Activated naive CD4-positive, alpha-beta T cell treated with anti-CD3 and anti-CD28 coated beads, Interleukin-2, amount 50 U/mL, for 24 hours (primary cell): ENCODE measurements around the gene MED31.
"Not testable (repeated sequence)": the region's sequence is repeated elsewhere in the genome, so short reads cannot be mapped to it uniquely, and the experiment has no call there.

Experiments used
- H3K27ac Mint-ChIP-seq: one replicate; pipeline ENCODE4 v1.8.0; 2021; ENCODE audit warnings: mild to moderate bottlenecking, mixed read lengths
- H3K27me3 Mint-ChIP-seq: one replicate; pipeline ENCODE4 v1.8.0; 2021; ENCODE audit warnings: mixed read lengths
- H3K36me3 Mint-ChIP-seq: one replicate; pipeline ENCODE4 v1.8.0; 2021; ENCODE audit warnings: mixed read lengths
- H3K4me1 Mint-ChIP-seq: one replicate; pipeline ENCODE4 v1.8.0; 2021; ENCODE audit warnings: mixed read lengths
- H3K4me3 Mint-ChIP-seq: one replicate; pipeline ENCODE4 v1.8.0; 2021; ENCODE audit warnings: mild to moderate bottlenecking, mixed read lengths
- H3K9me3 Mint-ChIP-seq: one replicate; pipeline ENCODE4 v1.8.0; 2021; ENCODE audit warnings: mixed read lengths

MED31 gene

DNA sequence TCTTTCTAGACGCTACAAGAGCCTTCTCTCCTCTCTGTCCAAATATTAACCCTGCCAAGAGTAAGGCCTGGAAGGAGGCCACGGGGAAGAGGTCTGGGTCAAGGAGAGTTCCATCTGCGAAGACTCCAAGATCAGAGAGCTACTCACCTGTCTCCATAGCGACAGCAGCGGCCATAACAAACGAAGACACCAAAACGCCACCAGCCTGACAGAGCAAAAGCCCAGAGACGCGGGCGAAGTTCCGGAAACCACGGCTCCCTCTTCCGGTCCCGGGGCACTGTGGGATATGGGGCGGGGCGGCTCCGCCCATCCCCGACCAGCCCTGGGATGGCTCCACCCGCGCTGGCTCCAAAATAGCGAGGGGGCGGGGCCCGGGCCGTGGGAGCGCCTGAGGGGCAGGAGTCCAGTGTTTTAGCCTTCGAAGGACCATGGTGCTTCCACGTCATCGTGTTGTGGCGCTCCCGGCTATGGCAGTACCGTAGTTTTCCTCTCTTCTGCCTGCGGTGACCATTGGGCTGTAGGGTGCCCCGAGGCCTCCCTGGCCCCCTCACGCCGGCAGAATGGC, at the start of gene MED31, which contains the start of gene C17orf100:
Gene MED31 (minus strand): TSS at position 252 of the 565 bp plus-strand sequence. CDS start 77 bp downstream, at position 175.
Gene C17orf100 (plus strand): TSS at position 409 of the 565 bp plus-strand sequence. CDS start 152 bp downstream, at position 561.
- peaks cover 14% of the 10 kb centered on the region for H3K36me3 Mint-ChIP-seq
- peaks cover 73% of the 10 kb centered on the region for H3K4me1 Mint-ChIP-seq
- H3K4me3 Mint-ChIP-seq = peak within 1 kb of the TSS; percentile 94
- no peaks in the 10 kb centered on the region for H3K9me3 Mint-ChIP-seq
- H3K27ac Mint-ChIP-seq = peak within 1 kb of the TSS; percentile 99
- H3K27me3 Mint-ChIP-seq = no peaks in the 10 kb centered on the region

DNA sequence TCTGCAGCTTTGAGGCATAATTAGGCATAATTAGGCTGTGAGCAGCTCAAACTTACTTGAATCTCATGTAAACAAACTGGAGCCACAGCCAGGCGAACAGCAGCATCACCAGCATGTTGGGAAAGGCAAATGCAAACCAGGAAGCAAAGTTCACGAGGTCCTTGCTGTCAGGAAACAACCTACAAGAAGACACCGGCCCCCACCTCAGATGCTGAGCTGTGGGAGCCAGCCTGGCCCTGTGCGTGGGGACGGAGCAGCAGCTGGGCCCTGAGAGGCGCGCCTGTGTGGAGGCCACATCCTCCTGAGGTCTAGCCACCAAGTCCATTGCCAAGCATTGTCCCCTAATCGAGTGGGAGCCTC, 49.5 kb upstream of the MED31 start:
- Mint-ChIP-seq H3K4me1 (no peaks in the 10 kb centered on the region), H3K27ac (no peak overlapping the region), H3K27me3 (peaks cover 6% of the 10 kb centered on the region), H3K36me3 (no peaks in the 10 kb centered on the region), H3K9me3 (no peaks in the 10 kb centered on the region), H3K4me3 (no peak overlapping the region)

DNA sequence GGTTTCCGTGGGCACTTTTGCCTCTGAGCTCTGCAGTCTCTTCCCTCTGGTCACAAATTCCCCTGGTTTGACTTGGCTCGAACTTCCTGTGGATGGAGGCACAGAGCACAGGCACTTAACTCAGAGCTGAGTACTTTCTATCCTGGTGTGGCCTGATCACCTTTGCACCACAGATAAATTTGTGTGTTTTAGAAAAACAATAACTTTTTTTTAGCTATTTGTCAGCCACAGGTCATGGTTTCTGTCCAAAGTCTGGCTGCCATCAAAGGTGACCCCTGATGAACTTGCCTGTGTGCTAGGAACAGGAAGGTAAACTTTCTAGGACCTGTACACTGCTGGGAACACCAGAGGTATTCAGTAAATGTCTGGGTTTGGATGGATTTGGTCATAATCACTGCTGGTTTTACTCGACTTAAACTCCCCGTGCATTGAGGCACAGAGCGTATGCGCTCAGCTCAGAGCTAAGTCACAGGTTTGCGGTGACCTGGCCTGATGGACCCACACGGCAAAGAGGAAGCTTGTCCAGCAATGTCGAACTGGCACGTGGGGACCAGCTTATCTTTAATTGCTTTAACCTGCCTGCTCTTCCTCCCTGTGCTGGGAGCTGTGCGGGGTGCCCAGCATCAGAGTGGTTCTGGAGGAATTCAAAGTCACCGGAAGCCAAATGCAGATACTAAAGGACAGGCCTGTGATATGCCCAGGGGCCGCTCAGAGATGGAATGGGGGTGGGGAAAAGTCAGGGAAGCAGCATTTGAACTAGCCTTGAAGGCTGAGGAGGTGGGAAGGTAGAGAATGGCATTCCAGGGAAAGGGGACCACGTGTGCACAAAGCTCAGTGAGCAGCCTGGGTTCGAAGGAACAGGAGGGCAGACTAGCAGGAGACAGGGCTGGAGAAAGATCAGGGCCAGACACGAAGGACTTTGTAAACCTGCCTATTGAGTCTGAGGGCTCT, 48.9 kb upstream of the MED31 start:
- Mint-ChIP-seq H3K4me3 (no peak overlapping the region), H3K9me3 (no peaks in the 10 kb centered on the region), H3K27me3 (peaks cover 6% of the 10 kb centered on the region), H3K4me1 (no peaks in the 10 kb centered on the region), H3K36me3 (no peaks in the 10 kb centered on the region), H3K27ac (peak overlapping the region; percentile 59)

DNA sequence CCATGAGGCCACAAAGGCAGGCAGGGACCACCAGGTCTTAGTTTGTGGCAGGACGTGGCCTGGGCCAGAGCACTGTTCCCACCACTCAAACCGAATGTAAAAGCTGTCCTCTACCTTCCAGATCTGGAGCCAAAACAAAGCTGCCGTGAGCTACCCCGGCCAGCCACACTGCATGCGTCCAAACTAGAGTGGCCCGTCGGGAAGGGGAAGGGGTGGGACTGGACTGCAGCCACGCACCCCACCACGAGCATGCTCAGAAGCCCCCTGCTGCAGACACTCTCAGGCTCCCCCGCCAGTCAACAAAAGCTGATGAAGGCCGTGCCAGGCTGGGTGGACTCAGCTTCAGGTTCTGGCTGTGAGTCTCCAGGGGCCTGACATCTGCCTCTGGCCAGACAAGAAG, 46.6 kb upstream of the MED31 start:
- Mint-ChIP-seq H3K4me1 (no peaks in the 10 kb centered on the region), H3K4me3 (no peak overlapping the region), H3K27me3 (peaks cover 9% of the 10 kb centered on the region), H3K36me3 (no peaks in the 10 kb centered on the region), H3K9me3 (no peaks in the 10 kb centered on the region), H3K27ac (no peak overlapping the region)

GRCh38 chr17:6696906-6697305, 45.5 kb upstream of the MED31 start:
- H3K4me3 Mint-ChIP-seq = no peak overlapping the region
- no peak overlapping the region for H3K27ac Mint-ChIP-seq
- H3K9me3 Mint-ChIP-seq = no peaks in the 10 kb centered on the region
- no peaks in the 10 kb centered on the region for H3K36me3 Mint-ChIP-seq
- H3K27me3 Mint-ChIP-seq = peaks cover 10% of the 10 kb centered on the region
- H3K4me1 Mint-ChIP-seq = no peaks in the 10 kb centered on the region

DNA sequence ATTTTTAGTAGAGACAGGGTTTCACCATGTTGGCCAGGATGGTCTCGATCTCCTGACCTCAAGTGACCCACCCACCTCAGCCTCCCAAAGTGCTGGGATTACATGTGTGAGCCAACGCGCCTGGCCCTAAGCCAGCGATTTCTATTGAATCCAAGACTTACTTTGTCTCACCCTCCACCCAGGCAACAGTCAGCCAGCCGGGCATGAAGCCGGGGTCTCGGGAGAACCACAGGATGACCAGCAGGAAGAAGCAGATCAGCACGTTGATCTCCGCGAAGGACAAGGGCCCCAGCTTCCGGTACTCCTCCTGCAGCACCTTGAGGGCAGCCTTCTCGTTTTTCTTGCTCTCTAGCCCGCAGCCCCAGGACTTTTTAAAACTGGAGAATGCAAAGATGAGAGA, 44.2 kb upstream of the MED31 start:
- Mint-ChIP-seq H3K36me3 (no peaks in the 10 kb centered on the region), H3K9me3 (no peaks in the 10 kb centered on the region), H3K4me1 (no peaks in the 10 kb centered on the region), H3K27me3 (peaks cover 11% of the 10 kb centered on the region), H3K27ac (no peak overlapping the region), H3K4me3 (no peak overlapping the region)

GRCh38 chr17:6695051-6695450, 43.6 kb upstream of the MED31 start:
- Mint-ChIP-seq H3K9me3 (no peaks in the 10 kb centered on the region), H3K27me3 (peaks cover 13% of the 10 kb centered on the region), H3K4me1 (no peaks in the 10 kb centered on the region), H3K36me3 (no peaks in the 10 kb centered on the region), H3K27ac (no peak overlapping the region), H3K4me3 (no peak overlapping the region)

DNA sequence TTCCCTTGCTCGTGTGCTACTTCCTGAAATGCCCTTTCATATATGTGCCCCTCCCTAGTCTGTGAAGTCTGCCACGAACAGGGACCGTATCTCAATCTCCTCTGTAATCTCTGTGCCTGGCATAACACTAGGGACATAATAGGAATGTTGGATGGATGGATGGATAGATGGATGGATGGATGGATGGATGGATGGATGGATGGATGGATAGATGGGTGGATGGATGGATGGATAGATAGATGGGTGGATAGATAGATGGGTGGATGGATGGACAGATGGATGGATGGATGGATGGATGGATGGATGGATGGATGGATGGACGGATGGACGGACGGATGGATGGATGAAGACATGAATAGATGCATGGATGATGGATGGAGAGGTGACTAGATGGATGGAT, 40.6 kb upstream of the MED31 start:
- H3K36me3 Mint-ChIP-seq, H3K9me3 Mint-ChIP-seq, H3K4me1 Mint-ChIP-seq, H3K27ac Mint-ChIP-seq, H3K4me3 Mint-ChIP-seq: not testable (repeated sequence)
- H3K27me3 Mint-ChIP-seq = peaks cover 14% of the 10 kb centered on the region

- Mint-ChIP-seq H3K27me3 (peaks cover 14% of the 10 kb centered on the region), H3K36me3 (no peaks in the 10 kb centered on the region), H3K9me3 (no peaks in the 10 kb centered on the region), H3K4me3 (no peak overlapping the region), H3K4me1 (no peaks in the 10 kb centered on the region), H3K27ac (no peak overlapping the region)
Observed at GRCh38 chr17:6691546-6691945, 40.1 kb upstream of the MED31 start.

DNA sequence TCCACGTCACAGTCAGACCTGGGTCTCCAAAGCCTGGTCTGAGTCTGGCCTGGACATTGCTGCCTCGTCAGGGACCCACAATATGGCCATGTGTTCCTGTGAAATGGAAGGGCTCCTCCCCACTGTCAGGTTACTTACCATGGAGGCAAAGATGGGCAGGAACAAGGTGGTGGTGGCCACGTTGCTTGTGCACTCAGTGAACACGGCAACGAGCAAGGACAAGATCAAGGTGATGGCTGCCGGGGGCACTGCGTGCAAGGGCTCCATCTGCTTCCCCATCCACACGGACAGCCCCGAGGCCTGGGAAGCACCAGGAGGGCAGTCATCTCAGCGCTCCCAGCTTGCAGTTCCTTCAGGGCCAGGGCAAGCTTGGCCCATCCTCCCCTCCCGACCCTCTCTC, 39.2 kb upstream of the MED31 start:
- Mint-ChIP-seq H3K9me3 (no peaks in the 10 kb centered on the region), H3K4me1 (no peaks in the 10 kb centered on the region), H3K4me3 (no peak overlapping the region), H3K27me3 (peaks cover 14% of the 10 kb centered on the region), H3K36me3 (no peaks in the 10 kb centered on the region), H3K27ac (no peak overlapping the region)

GRCh38 chr17:6688944-6689343, 37.5 kb upstream of the MED31 start:
- H3K4me3 Mint-ChIP-seq = no peak overlapping the region
- H3K9me3 Mint-ChIP-seq = no peaks in the 10 kb centered on the region
- H3K27ac Mint-ChIP-seq = no peak overlapping the region
- H3K4me1 Mint-ChIP-seq = no peaks in the 10 kb centered on the region
- peaks cover 7% of the 10 kb centered on the region for H3K27me3 Mint-ChIP-seq
- H3K36me3 Mint-ChIP-seq = no peaks in the 10 kb centered on the region

- Mint-ChIP-seq H3K36me3 (no peaks in the 10 kb centered on the region), H3K4me1 (no peaks in the 10 kb centered on the region), H3K4me3 (no peak overlapping the region), H3K9me3 (no peaks in the 10 kb centered on the region), H3K27ac (no peak overlapping the region), H3K27me3 (peaks cover 10% of the 10 kb centered on the region)
Observed at GRCh38 chr17:6686026-6686425, 34.6 kb upstream of the MED31 start.

- Mint-ChIP-seq H3K27ac (no peak overlapping the region), H3K9me3 (no peaks in the 10 kb centered on the region), H3K4me1 (no peaks in the 10 kb centered on the region), H3K36me3 (no peaks in the 10 kb centered on the region), H3K4me3 (no peak overlapping the region), H3K27me3 (peaks cover 14% of the 10 kb centered on the region)
Observed at GRCh38 chr17:6684881-6685767, 33.7 kb upstream of the MED31 start.

DNA sequence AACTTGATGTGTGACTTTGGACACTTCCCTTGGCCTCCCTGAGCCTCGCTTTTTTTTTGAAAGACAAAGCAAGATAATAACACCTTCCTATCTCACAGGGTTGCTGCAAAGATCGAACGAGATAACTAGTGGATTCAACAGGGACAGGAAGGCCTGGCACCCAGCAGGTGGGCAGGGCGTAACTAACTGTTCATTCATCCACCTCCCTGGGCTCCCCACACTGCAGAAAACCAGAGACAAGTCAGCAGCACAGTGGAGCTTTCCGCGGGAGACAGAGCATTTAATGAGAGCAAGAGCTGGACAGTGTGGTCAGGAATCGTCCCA, 33.0 kb upstream of the MED31 start:
- no peak overlapping the region for H3K4me3 Mint-ChIP-seq

DNA sequence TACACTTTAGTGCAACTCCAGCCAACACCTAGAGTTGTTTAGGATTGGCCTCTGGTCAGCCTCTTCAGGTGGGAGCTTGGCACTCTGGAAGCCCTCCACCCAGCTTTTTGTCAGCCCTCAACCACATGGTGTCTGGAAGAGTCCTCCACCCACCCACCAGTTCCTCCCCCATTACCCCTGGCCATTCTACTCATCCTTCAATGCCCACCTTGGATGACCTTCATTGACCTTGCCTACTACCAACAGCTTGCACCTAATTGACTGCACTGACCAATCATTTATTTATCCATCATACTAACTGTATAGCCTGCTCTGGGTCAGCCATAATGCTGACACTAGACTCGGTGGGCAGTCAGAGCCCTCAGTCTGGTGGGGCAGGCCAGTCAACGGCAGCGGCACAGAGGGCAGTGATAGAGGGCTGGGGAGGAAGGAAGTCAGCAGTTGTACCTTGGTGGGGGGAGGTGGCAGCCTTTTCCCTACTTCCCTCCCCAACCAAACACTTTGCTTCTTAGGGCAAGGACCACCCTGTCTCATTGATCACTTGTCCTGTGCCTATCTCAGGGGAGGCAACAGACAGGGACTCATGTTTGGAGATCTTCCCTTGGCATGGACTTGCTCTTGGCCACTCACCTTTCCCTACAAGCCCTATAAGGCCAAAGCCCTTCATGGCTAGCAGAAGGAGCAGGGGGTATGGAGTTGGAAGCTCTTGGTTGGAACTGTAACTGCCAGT, 32.5 kb upstream of the MED31 start:
- Mint-ChIP-seq H3K36me3 (no peaks in the 10 kb centered on the region), H3K27me3 (peaks cover 14% of the 10 kb centered on the region)

More for the DNA sequence above, 33.0 kb upstream of the MED31 start:
- no peaks in the 10 kb centered on the region for H3K4me1 Mint-ChIP-seq
- no peak overlapping the region for H3K27ac Mint-ChIP-seq
- no peaks in the 10 kb centered on the region for H3K36me3 Mint-ChIP-seq
- H3K9me3 Mint-ChIP-seq = no peaks in the 10 kb centered on the region
- peaks cover 13% of the 10 kb centered on the region for H3K27me3 Mint-ChIP-seq

More for the DNA sequence above, 32.5 kb upstream of the MED31 start:
- Mint-ChIP-seq H3K4me3 (no peak overlapping the region), H3K4me1 (no peaks in the 10 kb centered on the region), H3K27ac (no peak overlapping the region), H3K9me3 (no peaks in the 10 kb centered on the region)
